Heart left ventricle (tissue), 16 donors: ENCODE data around the gene MSL1. TPM values are rescaled to one million over a fixed set of nuclear protein-coding genes. Genes with fewer than 3 reads are reported as not detected.

ENCODE experiments used
- ATAC-seq, 4 donors: fragments of 200-7000 bp; cut with Tn5 transposase; one replicate each; pipeline ENCODE4 v1.9.1; 2020 to 2022; ENCODE audit warnings: moderate library complexity in 4 of 4, mild to moderate bottlenecking in 3 of 4, moderate number of reproducible peaks in 1 of 4
- DNase-seq, 5 donors: peaks; one replicate each; pipeline ENCODE4 v3.0.0-alpha.2; 2020
- H3K27ac ChIP-seq, 12 donors: fragments of 200-600 bp; sonication (generic) in 4 of 12; one replicate each; pipeline versions ENCODE4 v1.5.0 to v1.8.0; 2016 to 2022; ENCODE audit warnings: mild to moderate bottlenecking in 2 of 12
- H3K27me3 ChIP-seq, 9 donors: fragments of 200-600 bp; sonication (generic) in 2 of 9; one replicate each; pipeline versions ENCODE4 v1.5.1 to v1.8.0; 2016 to 2022; ENCODE audit warnings: mild to moderate bottlenecking in 3 of 9
- H3K36me3 ChIP-seq, 9 donors: fragments of 200-600 bp; sonication (generic) in 2 of 9; one replicate each; pipeline versions ENCODE4 v1.5.0 to v1.8.0; 2018 to 2022; ENCODE audit warnings: mild to moderate bottlenecking in 2 of 9
- H3K4me1 ChIP-seq, 12 donors: fragments of 200-600 bp; sonication (generic) in 4 of 12; one replicate each; pipeline versions ENCODE4 v1.5.0 to v1.8.0; 2016 to 2022; ENCODE audit warnings: mild to moderate bottlenecking in 3 of 12
- H3K4me3 ChIP-seq, 12 donors: fragments of 200-600 bp; sonication (generic) in 4 of 12; one replicate each; pipeline versions ENCODE4 v1.5.0 to v1.8.0; 2017 to 2022; ENCODE audit warnings: mild to moderate bottlenecking in 9 of 12, moderate library complexity in 4 of 12
- H3K9me3 ChIP-seq, 12 donors: fragments of 200-600 bp; sonication (generic) in 4 of 12; one replicate each; pipeline versions ENCODE4 v1.5.0 to v1.8.0; 2016 to 2022; ENCODE audit warnings: mild to moderate bottlenecking in 1 of 12
- CTCF ChIP-seq, 12 donors: fragments of 200-600 bp; sonication (generic) in 4 of 12; IDR thresholded peaks; one replicate each; pipeline versions ENCODE4 v1.5.0 to v1.8.0; 2018 to 2022; ENCODE audit warnings: antibody characterized with exemption in 12 of 12, mild to moderate bottlenecking in 5 of 12
- POLR2A ChIP-seq, 2 donors: fragments of 450-650 bp; IDR thresholded peaks; one replicate each; pipeline ENCODE4 v1.6.1; 2017; ENCODE audit warnings: antibody characterized with exemption in 2 of 2, mild to moderate bottlenecking in 2 of 2, moderate library complexity in 2 of 2
- WGBS, 4 donors: extraction: QIAGEN DNeasy Blood & Tissue Kit in 2 of 4; methylation state at CpG; one replicate each; pipeline versions ENCODE4 v1.1.5 to v1.1.7; 2013 to 2018; 5-methylcytosine and 5-hydroxymethylcytosine counted together
- intact Hi-C, 10 donors: fragments of 100-400 bp; cut with DNase I; formaldehyde crosslinking; loops; one replicate each; pipeline versions ENCODE4 v1.11.1 to v1.14.2; 2022
- microRNA-seq, 4 donors: library from miRNA; unstranded; fragments of <30 nt; microRNA quantifications; one replicate each; pipeline versions ENCODE4 to v1.2.0, GENCODE V29; 2017 to 2020
- polyA plus RNA-seq, 2 donors: library from polyadenylated mRNA; stranded (reverse); fragments of 200-250 nt; gene quantifications; one replicate each; pipeline ENCODE4 v1.2.3, GENCODE V29; 2013
- total RNA-seq, 9 donors: library from RNA; depleted of rRNA in 2 of 9; stranded (reverse); fragments of >200 nt in 2 of 9; fragmentation: NEBNext Ultra II Directional in 3 of 9; extraction: Animal tissue kit (Norgen Biotek cat#: 25700) in 3 of 9; gene quantifications; one replicate each; pipeline versions ENCODE4 v1.1.0 to v1.2.4, GENCODE V29; 2016 to 2023
- donor health status: ischemic (EF 13 %, LVEDD 7.1; RV severe dilation, severe dysfunction).
- donor health status: healthy with polysubstance abuse.
- donor health status: DM: no; HTN: yes; CAD: no.
- donor health status: DM: no; HTN: no; CAD: no.
- donor health status: ischemic (EF 25% LVEDD 6.9; RV normal size, moderate dysfunction).
- donor health status: ischemic (EF 25% LVEDD 5.7; RV mildly dilated, moderate dysfunction).
- donor health status: healthy.
- donor health status: DM: yes; HTN: yes; CAD: no.
- donor health status: ischemic (EF 35%, LVEDD 5.7; RV mildly dilated, moderate dysfunction).
- donor health status: nonischemic (EF 11% LVEDD 7.7; RV severe dilation, severe dysfunction).
- donor health status: DM: yes; HTN: yes; CAD: no.
- donor health status: PGD.
- donor health status: ischemic (EF 29% LVEDD 5.4; RV normal size, mild dysfunction).
- donor health status: nonischemic (EF 23%, LVEDD 6.1; RV moderate dilation, normal function).

MSL1 gene
- total and polyA plus RNA-seq, 11 donors: 32.0 to 54.7 (median 45.1) TPM

GRCh38 chr17:40179923-40180659 is 58.3 kb downstream of the MSL1 start:
- 80 to 85% (median 82%) methylated on average over 6 of the region's 6 CpGs for WGBS, 4 donors
- DNase-seq: no peak
- TF ChIP-seq POLR2A (IDR thresholded peaks at IDR 0.05): no peak
- TF ChIP-seq CTCF (IDR thresholded peaks at IDR 0.05): no peak
- H3K4me3 ChIP-seq: no peak overlapping the region
- peaks cover 0 to 18% (median 5%) of the 10 kb centered on the region in 9 donors for H3K36me3 ChIP-seq
- no peak for ATAC-seq
- H3K4me1 ChIP-seq: peaks cover 0 to 24% (median 10%) of the 10 kb centered on the region in 12 donors
- no peaks in the 10 kb centered on the region for H3K27me3 ChIP-seq
- no peak overlapping the region for H3K27ac ChIP-seq
- intact Hi-C loops: loop anchor here in 1 of 10 donors (10.0 kb wide), 1 partner anchor 155 kb away; no protein-coding TSS in a partner anchor
- no peaks in the 10 kb centered on the region for H3K9me3 ChIP-seq

- H3K4me3 ChIP-seq: no peak overlapping the region
- H3K4me1 ChIP-seq: peaks cover 0 to 24% (median 10%) of the 10 kb centered on the region in 12 donors
- H3K36me3 ChIP-seq: peaks cover 0 to 12% (median 5%) of the 10 kb centered on the region in 9 donors
- 17 to 65% (median 50%) methylated on average over 4 to 5 of the region's 5 CpGs for whole genome bisulfite sequencing, 4 donors
- TF ChIP-seq CTCF (IDR thresholded peaks at IDR 0.05) (no peak), POLR2A (IDR thresholded peaks at IDR 0.05) (no peak)
- intact Hi-C loops: no loop called here
- no peaks in the 10 kb centered on the region for H3K27me3 ChIP-seq
- H3K27ac ChIP-seq: no peak overlapping the region
- H3K9me3 ChIP-seq: no peaks in the 10 kb centered on the region
- ATAC-seq (peak in 1 of 4 donors; percentile 9), DNase-seq (no peak)
These were observed 58.9 kb downstream of the MSL1 start for GRCh38 chr17:40180694-40181093.

- peak overlapping the region in 1 of 12 donors; percentile 39 for H3K27ac ChIP-seq
- DNase-seq: no peak
- H3K36me3 ChIP-seq: peaks cover 0 to 7% (median 2%) of the 10 kb centered on the region in 9 donors
- peaks cover 0 to 24% (median 10%) of the 10 kb centered on the region in 12 donors for H3K4me1 ChIP-seq
- no peak overlapping the region for H3K4me3 ChIP-seq
- no peak for ATAC-seq
- 58 to 69% (median 63%) methylated on average over 8 of the region's 8 CpGs for WGBS, 4 donors
- H3K27me3 ChIP-seq: no peaks in the 10 kb centered on the region
- no peak for TF ChIP-seq CTCF (IDR thresholded peaks at IDR 0.05)
- no peak for TF ChIP-seq POLR2A (IDR thresholded peaks at IDR 0.05)
- no peaks in the 10 kb centered on the region for H3K9me3 ChIP-seq
- intact Hi-C loops: no loop called here
These were observed 59.4 kb downstream of the MSL1 start for GRCh38 chr17:40181205-40181604.

- Histone ChIP-seq H3K27me3 (no peaks in the 10 kb centered on the region), H3K4me1 (peaks cover 0 to 16% (median 4%) of the 10 kb centered on the region in 12 donors), H3K27ac (peak overlapping the region in 1 of 12 donors; percentile 22), H3K36me3 (no peaks in the 10 kb centered on the region), H3K4me3 (no peak overlapping the region), H3K9me3 (no peaks in the 10 kb centered on the region)
- 61 to 78% (median 72%) methylated on average over 6 of the region's 6 CpGs for WGBS, 4 donors
- DNase-seq (peak in 2 of 5 donors; percentile 39 to 50), ATAC-seq (peak; percentile 5 to 76 (median 49))
- TF ChIP-seq CTCF (IDR thresholded peaks at IDR 0.05) (no peak), POLR2A (IDR thresholded peaks at IDR 0.05) (no peak)
- intact Hi-C loops: no loop called here
These were observed 60.8 kb downstream of the MSL1 start for GRCh38 chr17:40182606-40183005.

Small RNA genes lying within 50 kb of the gene (microRNA-seq; reads per million reads assigned to microRNA genes)
- 0.60 to 4.4 (median 1.7) reads per million in 4 donors for gene MIR6866

Other genes with a start within 250 kb of the MSL1 start
- 1 to 10 TPM; 1.6 to 5.3 (median 2.8) TPM for gene GSDMB, start 203.3 kb upstream of the MSL1 start, total RNA-seq
- 1 to 10 TPM; 2.0 to 4.7 TPM for gene GSDMB, start 203.3 kb upstream of the MSL1 start, polyA plus RNA-seq
- gene ORMDL3, start 194.4 kb upstream of the MSL1 start, total RNA-seq: 100 to 1,000 TPM in 1 of 9 donors, 10 to 100 TPM in 8; 40.0 to 111 (median 59.2) TPM
- 10 to 100 TPM; 49.9 to 64.0 TPM for gene ORMDL3, start 194.4 kb upstream of the MSL1 start, polyA plus RNA-seq
- not detected for gene LRRC3C, start 194.2 kb upstream of the MSL1 start, total RNA-seq
- gene LRRC3C, start 194.2 kb upstream of the MSL1 start, polyA plus RNA-seq: not detected
- gene GSDMA, start 159.0 kb upstream of the MSL1 start, total RNA-seq: 1 to 10 TPM in 2 of 9 donors, under 1 TPM in 5, not detected in 2; 0.35 to 3.7 (median 0.52) TPM
- gene GSDMA, start 159.0 kb upstream of the MSL1 start, polyA plus RNA-seq: under 1 TPM in 1 of 2 donors, not detected in 1; 0.08 TPM
- gene PSMD3, start 141.2 kb upstream of the MSL1 start, total RNA-seq: 100 to 1,000 TPM in 2 of 9 donors, 10 to 100 TPM in 7; 68.9 to 117 (median 83.3) TPM
- gene PSMD3, start 141.2 kb upstream of the MSL1 start, polyA plus RNA-seq: 100 to 1,000 TPM in 1 of 2 donors, 10 to 100 TPM in 1; 72.6 to 142 TPM
- gene CSF3, start 106.5 kb upstream of the MSL1 start, total RNA-seq: 1 to 10 TPM in 1 of 9 donors, under 1 TPM in 1, not detected in 7; 0.80 to 1.3 TPM
- under 1 TPM; 0.14 to 0.46 TPM for gene CSF3, start 106.5 kb upstream of the MSL1 start, polyA plus RNA-seq
- gene MED24, start 67.6 kb upstream of the MSL1 start, total RNA-seq: 10 to 100 TPM; 51.1 to 75.4 (median 58.3) TPM
- 10 to 100 TPM; 52.7 to 61.8 TPM for gene MED24, start 67.6 kb upstream of the MSL1 start, polyA plus RNA-seq
- 100 to 1,000 TPM in 1 of 9 donors, 10 to 100 TPM in 8; 63.2 to 105 (median 73.2) TPM for gene THRA, start 59.0 kb upstream of the MSL1 start, total RNA-seq
- gene THRA, start 59.0 kb upstream of the MSL1 start, polyA plus RNA-seq: 10 to 100 TPM; 50.6 to 56.2 TPM
- gene NR1D1, start 21.4 kb upstream of the MSL1 start, total RNA-seq: 10 to 100 TPM in 6 of 9 donors, 1 to 10 TPM in 3; 5.8 to 36.1 (median 21.8) TPM
- gene NR1D1, start 21.4 kb upstream of the MSL1 start, polyA plus RNA-seq: 10 to 100 TPM in 1 of 2 donors, 1 to 10 TPM in 1; 6.1 to 20.2 TPM
- gene CASC3, start 18.6 kb downstream of the MSL1 start, total RNA-seq: 10 to 100 TPM; 26.5 to 54.3 (median 42.2) TPM
- gene CASC3, start 18.6 kb downstream of the MSL1 start, polyA plus RNA-seq: 10 to 100 TPM; 27.9 to 33.4 TPM
- 1 to 10 TPM; 2.2 to 4.8 (median 2.9) TPM for gene RAPGEFL1, start 55.5 kb downstream of the MSL1 start, total RNA-seq
- gene RAPGEFL1, start 55.5 kb downstream of the MSL1 start, polyA plus RNA-seq: 1 to 10 TPM; 3.3 to 6.6 TPM
- 10 to 100 TPM in 6 of 9 donors, 1 to 10 TPM in 3; 8.4 to 17.6 (median 11.2) TPM for gene WIPF2, start 97.3 kb downstream of the MSL1 start, total RNA-seq
- 10 to 100 TPM in 1 of 2 donors, 1 to 10 TPM in 1; 6.6 to 12.2 TPM for gene WIPF2, start 97.3 kb downstream of the MSL1 start, polyA plus RNA-seq
- 1 to 10 TPM in 2 of 9 donors, under 1 TPM in 7; 0.07 to 9.8 (median 0.69) TPM for gene CDC6, start 165.9 kb downstream of the MSL1 start, total RNA-seq
- gene CDC6, start 165.9 kb downstream of the MSL1 start, polyA plus RNA-seq: 1 to 10 TPM in 1 of 2 donors, under 1 TPM in 1; 0.34 to 2.8 TPM
- gene RARA, start 187.2 kb downstream of the MSL1 start, total RNA-seq: 10 to 100 TPM; 14.1 to 41.4 (median 19.4) TPM
- gene RARA, start 187.2 kb downstream of the MSL1 start, polyA plus RNA-seq: 10 to 100 TPM; 15.5 to 22.0 TPM
- gene GJD3, start 242.8 kb downstream of the MSL1 start, total RNA-seq: 1 to 10 TPM; 1.2 to 8.7 (median 2.2) TPM
- gene GJD3, start 242.8 kb downstream of the MSL1 start, polyA plus RNA-seq: under 1 TPM; 0.30 to 0.35 TPM